ENCODE results near the gene MAP3K20. TPM values are rescaled to one million over a fixed set of nuclear protein-coding genes. Genes with fewer than 3 reads are reported as not detected.
"Not testable (repeated sequence)": the region's sequence is repeated elsewhere in the genome, so short reads cannot be mapped to it uniquely, and the experiment has no call there.

Gene MAP3K20
- total RNA-seq, 1 experiment from 2014 or later, result 23.1 TPM

GRCh38 chr2:173087214-173087581, 11.6 kb downstream of the MAP3K20 start:
- DNase-seq (ENCODE audit: low read depth), result no peak

- no peak for DNase-seq (ENCODE audit: low read depth)
Observed at GRCh38 chr2:173087793-173088496, 12.3 kb downstream of the MAP3K20 start.

- DNase-seq (ENCODE audit: low read depth), result peak; percentile 57
Observed at GRCh38 chr2:173090276-173090877, 14.7 kb downstream of the MAP3K20 start.

- no peak for DNase-seq (ENCODE audit: low read depth)
Observed at GRCh38 chr2:173090973-173091660, 15.5 kb downstream of the MAP3K20 start.

- DNase-seq (ENCODE audit: low read depth), result no peak
Observed at GRCh38 chr2:173091910-173092309, 16.3 kb downstream of the MAP3K20 start.

- no peak for DNase-seq (ENCODE audit: low read depth)
Observed at GRCh38 chr2:173092844-173093402, 17.3 kb downstream of the MAP3K20 start.

- DNase-seq (ENCODE audit: low read depth), result not testable (repeated sequence)
Observed at GRCh38 chr2:173093617-173094016, 18.0 kb downstream of the MAP3K20 start.

GRCh38 chr2:173094731-173095130, 19.1 kb downstream of the MAP3K20 start:
- DNase-seq (ENCODE audit: low read depth), result no peak

GRCh38 chr2:173095356-173095755, 19.7 kb downstream of the MAP3K20 start:
- DNase-seq (ENCODE audit: low read depth), result no peak

- DNase-seq (ENCODE audit: low read depth), result no peak
Observed at GRCh38 chr2:173099271-173099670, 23.6 kb downstream of the MAP3K20 start.

GRCh38 chr2:173099804-173100203, 24.2 kb downstream of the MAP3K20 start:
- no peak for DNase-seq (ENCODE audit: low read depth)

GRCh38 chr2:173101687-173102086, 26.0 kb downstream of the MAP3K20 start:
- no peak for DNase-seq (ENCODE audit: low read depth)

GRCh38 chr2:173104156-173104555, 28.5 kb downstream of the MAP3K20 start:
- peak; percentile 49 for DNase-seq (ENCODE audit: low read depth)

- DNase-seq (ENCODE audit: low read depth), result no peak
Observed at GRCh38 chr2:173106959-173107628, 31.4 kb downstream of the MAP3K20 start.

GRCh38 chr2:173107629-173108022, 32.0 kb downstream of the MAP3K20 start:
- no peak for DNase-seq (ENCODE audit: low read depth)

- peak; percentile 73 for DNase-seq (ENCODE audit: low read depth)
Observed at GRCh38 chr2:173109253-173110188, 33.9 kb downstream of the MAP3K20 start.

GRCh38 chr2:173117678-173118077, 42.0 kb downstream of the MAP3K20 start:
- DNase-seq (ENCODE audit: low read depth), result no peak

GRCh38 chr2:173118395-173118794, 42.7 kb downstream of the MAP3K20 start:
- no peak for DNase-seq (ENCODE audit: low read depth)

GRCh38 chr2:173119069-173119807, 43.6 kb downstream of the MAP3K20 start:
- DNase-seq (ENCODE audit: low read depth), result no peak

GRCh38 chr2:173119944-173120343, 44.3 kb downstream of the MAP3K20 start:
- DNase-seq (ENCODE audit: low read depth), result no peak
